GM23338 (cell line): ENCODE results near the gene RAB6A.

Experiments
- CREB1 ChIP-seq: fragments of 250-450 bp; sonication (Bioruptor Pico); IDR thresholded peaks from 2 replicates; pipeline ENCODE4 v1.5.0; 2020; ENCODE audit warnings: low read depth, mild to moderate bottlenecking, moderate library complexity
- ETS1 ChIP-seq: IDR thresholded peaks from 2 replicates; pipeline ENCODE4 v1.6.1; 2016; ENCODE audit warnings: antibody characterized with exemption
- EZH2 ChIP-seq: fragments of 200-600 bp; sonication (generic); IDR thresholded peaks from one replicate; pipeline ENCODE4 v1.8.0; 2017; ENCODE audit warnings: antibody characterized with exemption, mild to moderate bottlenecking, low read depth; ENCODE audit not compliant: unreplicated experiment
- EZH2phosphoT487 ChIP-seq: fragments of 200-600 bp; sonication (generic); IDR thresholded peaks from one replicate; pipeline ENCODE4 v1.8.1; 2018; ENCODE audit warnings: antibody characterized with exemption; ENCODE audit not compliant: unreplicated experiment
- JUNB ChIP-seq: IDR thresholded peaks from one replicate; pipeline ENCODE4 v1.6.1; 2016; ENCODE audit warnings: antibody characterized with exemption; ENCODE audit not compliant: unreplicated experiment
- POLR2AphosphoS5 ChIP-seq: IDR thresholded peaks from 2 replicates; pipeline ENCODE4 v1.6.1; 2016; ENCODE audit warnings: antibody characterized with exemption, low read depth
- REST ChIP-seq: IDR thresholded peaks from one replicate; pipeline ENCODE4 v1.6.1; 2018; ENCODE audit warnings: antibody characterized with exemption; ENCODE audit not compliant: unreplicated experiment
- ZNF331 ChIP-seq: fragments of 250-450 bp; sonication (Bioruptor Pico); IDR thresholded peaks from 2 replicates; pipeline ENCODE4 v1.5.0; 2020; ENCODE audit warnings: low read depth, mild to moderate bottlenecking, moderate library complexity
- TF ChIP-seq, protein P1 (sequence below), 2 experiments: fragments of 200-600 bp in 1 of 2; sonication (generic) in 1 of 2; conservative IDR thresholded peaks; 2 replicates each; pipeline versions ENCODE4 v1.5.1 to v1.6.1; 2016 to 2017; ENCODE audit warnings: antibody characterized with exemption in 2 of 2, low read depth in 2 of 2, mild to moderate bottlenecking in 2 of 2, moderate library complexity in 1 of 2

DNA sequence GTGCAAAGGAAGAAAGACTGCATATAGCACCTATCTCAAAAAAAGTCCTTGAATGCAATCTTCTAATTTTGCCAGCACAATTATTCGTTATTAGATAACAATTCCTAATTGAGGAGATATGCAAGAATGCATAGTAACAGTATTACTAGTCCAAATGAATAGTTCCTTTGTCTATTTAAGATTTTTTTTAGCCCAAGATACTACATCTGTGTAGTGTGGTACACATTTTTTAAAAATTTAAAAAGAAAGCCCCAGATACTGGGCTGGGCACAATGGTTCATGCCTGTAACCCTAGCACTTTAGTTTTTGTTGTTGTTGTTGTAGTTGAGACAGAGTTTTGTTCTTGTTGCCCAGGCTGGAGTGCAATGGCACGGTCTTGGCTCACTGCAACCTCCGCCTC, 43.7 kb downstream of the RAB6A start:
- TF ChIP-seq EZH2phosphoT487: no peak
- no peak for TF ChIP-seq POLR2AphosphoS5
- TF ChIP-seq, protein P1, sequence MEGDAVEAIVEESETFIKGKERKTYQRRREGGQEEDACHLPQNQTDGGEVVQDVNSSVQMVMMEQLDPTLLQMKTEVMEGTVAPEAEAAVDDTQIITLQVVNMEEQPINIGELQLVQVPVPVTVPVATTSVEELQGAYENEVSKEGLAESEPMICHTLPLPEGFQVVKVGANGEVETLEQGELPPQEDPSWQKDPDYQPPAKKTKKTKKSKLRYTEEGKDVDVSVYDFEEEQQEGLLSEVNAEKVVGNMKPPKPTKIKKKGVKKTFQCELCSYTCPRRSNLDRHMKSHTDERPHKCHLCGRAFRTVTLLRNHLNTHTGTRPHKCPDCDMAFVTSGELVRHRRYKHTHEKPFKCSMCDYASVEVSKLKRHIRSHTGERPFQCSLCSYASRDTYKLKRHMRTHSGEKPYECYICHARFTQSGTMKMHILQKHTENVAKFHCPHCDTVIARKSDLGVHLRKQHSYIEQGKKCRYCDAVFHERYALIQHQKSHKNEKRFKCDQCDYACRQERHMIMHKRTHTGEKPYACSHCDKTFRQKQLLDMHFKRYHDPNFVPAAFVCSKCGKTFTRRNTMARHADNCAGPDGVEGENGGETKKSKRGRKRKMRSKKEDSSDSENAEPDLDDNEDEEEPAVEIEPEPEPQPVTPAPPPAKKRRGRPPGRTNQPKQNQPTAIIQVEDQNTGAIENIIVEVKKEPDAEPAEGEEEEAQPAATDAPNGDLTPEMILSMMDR (conservative IDR thresholded peaks at IDR 0.05; ENCODE audit: low read depth in 2 of 2): no peak
- TF ChIP-seq REST: no peak
- TF ChIP-seq CREB1 (CRISPR knock-in tag): no peak
- no peak for TF ChIP-seq ZNF331
- TF ChIP-seq ETS1: no peak
- no peak for TF ChIP-seq JUNB
- TF ChIP-seq EZH2: no peak
